T-helper 2 cell (primary cell): Measurements from ENCODE around the gene MAPKAPK3.

Source experiments
- DNase-seq, 5 experiments: peaks; one replicate each; pipeline versions ENCODE4 v3.0.0 to v3.0.0-alpha.2; 2012 to 2022

The MAPKAPK3 gene

DNA sequence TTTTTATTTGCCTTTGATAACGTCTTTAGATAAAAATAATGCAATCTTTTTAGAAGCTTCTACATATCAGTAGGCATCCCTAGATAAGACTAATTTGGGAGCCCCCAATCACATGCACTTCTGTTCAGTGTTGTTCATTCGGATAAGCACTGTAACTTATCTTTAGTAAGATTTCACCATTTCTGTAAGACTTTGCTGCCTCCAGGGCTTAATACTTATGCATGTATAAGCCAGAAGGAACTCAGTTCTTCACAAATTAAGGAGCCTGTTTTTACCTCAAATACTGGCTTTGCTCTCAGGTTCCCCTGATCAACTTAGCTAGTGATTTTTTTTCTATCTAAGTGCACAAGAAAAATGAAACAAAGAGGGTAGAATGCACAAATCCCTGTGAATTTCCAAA lies 78.1 kb downstream of the MAPKAPK3 start:
- no peak for DNase-seq

DNA sequence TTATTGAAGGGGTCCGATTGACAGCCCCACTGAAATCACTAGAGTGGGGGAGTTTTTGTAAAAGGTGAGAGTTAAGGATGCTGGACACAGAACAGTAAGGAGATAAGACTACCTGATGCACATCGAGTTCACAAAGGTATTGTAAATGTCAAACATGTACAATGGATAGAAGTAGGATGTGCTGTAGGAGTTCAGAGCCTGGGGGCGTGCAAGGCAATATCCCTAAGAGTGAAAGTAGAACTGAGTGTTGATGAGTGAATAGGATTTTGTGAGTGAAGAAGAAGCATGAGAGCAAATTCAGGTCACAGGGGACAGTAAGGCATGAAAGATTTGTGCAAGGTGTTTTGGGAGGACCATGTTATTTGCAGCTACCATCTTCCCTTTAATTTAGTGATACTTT lies 79.3 kb downstream of the MAPKAPK3 start:
- DNase-seq, result no peak

DNA sequence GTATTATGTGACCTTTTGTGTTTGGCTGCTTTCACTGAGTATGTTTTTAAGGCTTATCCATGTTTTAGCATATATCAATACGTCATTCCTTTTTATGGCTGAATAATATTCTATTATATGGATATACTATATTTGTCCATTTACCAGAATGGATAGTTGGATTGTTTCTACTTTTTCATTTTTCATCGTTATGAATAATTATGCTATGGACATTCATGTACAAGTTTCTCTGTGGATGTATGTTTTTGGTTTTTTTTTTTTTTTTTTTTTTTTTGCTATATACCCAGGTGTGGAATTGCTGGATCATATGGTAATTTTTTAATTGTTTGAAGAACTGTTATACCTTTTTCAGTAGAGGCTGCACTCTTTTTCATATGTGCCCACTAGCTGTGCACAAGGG lies 81.3 kb downstream of the MAPKAPK3 start:
- DNase-seq, result no peak
